Measurements from ENCODE around the gene CDH4.

The CDH4 gene

DNA sequence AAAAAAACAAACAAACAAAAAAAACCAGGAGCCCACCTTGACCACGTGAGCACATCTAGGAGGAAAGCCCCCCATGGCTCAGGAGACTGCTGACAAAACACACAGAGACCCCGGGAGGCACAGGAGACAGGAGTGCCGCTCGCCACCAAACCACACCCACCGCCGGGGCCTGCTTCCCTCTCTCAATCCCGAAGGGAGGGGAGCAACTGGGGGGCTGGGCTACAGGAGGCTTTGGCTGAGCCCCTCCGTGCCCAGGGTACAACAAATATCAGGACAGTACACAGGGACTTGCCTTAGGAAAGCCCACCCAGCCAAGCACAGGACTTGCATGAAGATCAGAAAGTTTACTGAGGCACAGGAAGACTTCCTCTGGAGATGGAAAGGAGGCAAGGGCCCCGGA is 711.1 kb downstream of the CDH4 start:
- Histone ChIP-seq H3K27ac (ENCODE audit: low read depth, low read length) (no peak overlapping the region), H4K91ac (ENCODE audit: low read depth, low read length) (no peak overlapping the region), H3K14ac (ENCODE audit: low read length) (no peak overlapping the region), H3K4ac (ENCODE audit: low read depth, low read length) (no peak overlapping the region), H3K27me3 (ENCODE audit: insufficient read depth, low read length) (no peaks in the 10 kb centered on the region), H2BK5ac (ENCODE audit: low read depth, low read length, poor library complexity) (no peak overlapping the region), H3K9ac (ENCODE audit: low read length) (no peak overlapping the region), H3K18ac (ENCODE audit: low read length) (no peak overlapping the region), H3K79me1 (ENCODE audit: low read length) (no peaks in the 10 kb centered on the region), H4K8ac (ENCODE audit: low read depth, low read length) (no peak overlapping the region), H2AFZ (ENCODE audit: insufficient read depth, low read length, poor library complexity) (no peak overlapping the region), H4K12ac (ENCODE audit: low read depth, low read length) (no peak overlapping the region), H3K9me3 (ENCODE audit: insufficient read depth, low read depth, low read length) (peaks cover 2% of the 10 kb centered on the region), H3K4me2 (ENCODE audit: low read length) (no peak overlapping the region), H3K79me2 (ENCODE audit: control insufficient read depth, insufficient read depth, low read length, poor library complexity) (no peaks in the 10 kb centered on the region), H2BK12ac (ENCODE audit: low read length) (no peak overlapping the region), H3K4me1 (ENCODE audit: control insufficient read depth in 1 of 2, insufficient read depth in 2 of 2, low read length in 2 of 2) (peaks cover 0 to 1% of the 10 kb centered on the region in 2 experiments), H3K4me3 (ENCODE audit: low read depth, low read length) (no peak overlapping the region), H2BK120ac (ENCODE audit: insufficient read depth, low read length, poor library complexity) (no peak overlapping the region), H2AK5ac (ENCODE audit: low read length) (no peak overlapping the region), H3K36me3 (ENCODE audit: control insufficient read depth in 1 of 2, insufficient read depth in 2 of 2, low read length in 2 of 2) (no peaks in the 10 kb centered on the region), H3K23ac (ENCODE audit: low read length) (no peak overlapping the region)
- no peak for DNase-seq
- WGBS (ENCODE audit: extremely low coverage, insufficient coverage, insufficient read length) = no CpG with 5 or more reads among the region's 9 CpGs

DNA sequence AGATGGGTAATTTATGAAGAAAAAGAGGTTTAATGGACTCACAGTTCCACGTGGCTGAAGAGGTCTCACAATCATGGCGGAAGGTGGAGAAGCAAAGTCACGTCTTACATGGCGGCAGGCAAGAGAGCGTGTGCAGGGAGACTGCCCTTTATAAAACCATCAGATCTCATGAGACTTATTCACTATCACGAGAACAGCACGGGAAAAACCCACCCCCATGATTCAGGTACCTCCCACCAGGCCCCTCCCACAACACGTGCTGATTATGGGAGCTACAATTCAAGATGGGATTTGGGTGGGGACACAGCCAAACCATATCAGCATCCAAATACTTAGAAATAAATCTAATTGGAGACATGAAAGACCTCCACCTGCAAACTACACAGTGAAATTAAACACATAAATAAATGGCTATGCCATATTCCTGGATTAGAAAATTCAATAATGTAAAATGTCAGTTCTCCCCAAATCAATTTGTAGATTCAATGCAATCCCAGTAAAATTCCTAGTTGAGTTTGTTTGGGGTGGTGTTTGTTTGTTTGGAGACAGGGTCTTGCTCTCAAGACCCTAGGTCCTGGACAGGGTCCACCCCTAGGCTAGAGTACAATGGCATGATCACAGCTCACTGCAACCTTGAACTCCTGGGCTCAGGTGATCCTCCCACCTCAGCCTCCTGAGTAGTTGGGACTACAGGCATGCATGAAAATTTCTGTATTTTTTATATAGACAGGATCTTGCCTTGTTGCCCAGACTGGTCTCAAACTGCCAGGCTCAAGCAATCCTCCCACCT is 712.0 kb downstream of the CDH4 start:
- H3K27ac ChIP-seq (ENCODE audit: low read depth, low read length) = no peak overlapping the region
- no peak overlapping the region for H4K12ac ChIP-seq (ENCODE audit: low read depth, low read length)
- H4K91ac ChIP-seq (ENCODE audit: low read depth, low read length) = no peak overlapping the region
- H3K27me3 ChIP-seq (ENCODE audit: insufficient read depth, low read length) = no peaks in the 10 kb centered on the region
- no peak overlapping the region for H2BK12ac ChIP-seq (ENCODE audit: low read length)
- WGBS (ENCODE audit: extremely low coverage, insufficient coverage, insufficient read length) = no CpG with 5 or more reads among the region's 8 CpGs
- H3K36me3 ChIP-seq (ENCODE audit: control insufficient read depth in 1 of 2, insufficient read depth in 2 of 2, low read length in 2 of 2) = no peaks in the 10 kb centered on the region
- no peaks in the 10 kb centered on the region for H3K79me1 ChIP-seq (ENCODE audit: low read length)
- no peak overlapping the region for H3K18ac ChIP-seq (ENCODE audit: low read length)
- H3K9me3 ChIP-seq (ENCODE audit: insufficient read depth, low read depth, low read length) = peaks cover 2% of the 10 kb centered on the region
- no peak overlapping the region for H3K4me2 ChIP-seq (ENCODE audit: low read length)
- H3K4me3 ChIP-seq (ENCODE audit: low read depth, low read length) = no peak overlapping the region
- no peak overlapping the region for H2AFZ ChIP-seq (ENCODE audit: insufficient read depth, low read length, poor library complexity)
- H3K4ac ChIP-seq (ENCODE audit: low read depth, low read length) = no peak overlapping the region
- H3K4me1 ChIP-seq (ENCODE audit: control insufficient read depth in 1 of 2, insufficient read depth in 2 of 2, low read length in 2 of 2) = peaks cover 0 to 1% of the 10 kb centered on the region in 2 experiments
- H2AK5ac ChIP-seq (ENCODE audit: low read length) = no peak overlapping the region
- H2BK120ac ChIP-seq (ENCODE audit: insufficient read depth, low read length, poor library complexity) = no peak overlapping the region
- no peak overlapping the region for H3K9ac ChIP-seq (ENCODE audit: low read length)
- DNase-seq = no peak
- no peak overlapping the region for H4K8ac ChIP-seq (ENCODE audit: low read depth, low read length)
- H3K14ac ChIP-seq (ENCODE audit: low read length) = no peak overlapping the region
- no peaks in the 10 kb centered on the region for H3K79me2 ChIP-seq (ENCODE audit: control insufficient read depth, insufficient read depth, low read length, poor library complexity)
- no peak overlapping the region for H2BK5ac ChIP-seq (ENCODE audit: low read depth, low read length, poor library complexity)
- no peak overlapping the region for H3K23ac ChIP-seq (ENCODE audit: low read length)

DNA sequence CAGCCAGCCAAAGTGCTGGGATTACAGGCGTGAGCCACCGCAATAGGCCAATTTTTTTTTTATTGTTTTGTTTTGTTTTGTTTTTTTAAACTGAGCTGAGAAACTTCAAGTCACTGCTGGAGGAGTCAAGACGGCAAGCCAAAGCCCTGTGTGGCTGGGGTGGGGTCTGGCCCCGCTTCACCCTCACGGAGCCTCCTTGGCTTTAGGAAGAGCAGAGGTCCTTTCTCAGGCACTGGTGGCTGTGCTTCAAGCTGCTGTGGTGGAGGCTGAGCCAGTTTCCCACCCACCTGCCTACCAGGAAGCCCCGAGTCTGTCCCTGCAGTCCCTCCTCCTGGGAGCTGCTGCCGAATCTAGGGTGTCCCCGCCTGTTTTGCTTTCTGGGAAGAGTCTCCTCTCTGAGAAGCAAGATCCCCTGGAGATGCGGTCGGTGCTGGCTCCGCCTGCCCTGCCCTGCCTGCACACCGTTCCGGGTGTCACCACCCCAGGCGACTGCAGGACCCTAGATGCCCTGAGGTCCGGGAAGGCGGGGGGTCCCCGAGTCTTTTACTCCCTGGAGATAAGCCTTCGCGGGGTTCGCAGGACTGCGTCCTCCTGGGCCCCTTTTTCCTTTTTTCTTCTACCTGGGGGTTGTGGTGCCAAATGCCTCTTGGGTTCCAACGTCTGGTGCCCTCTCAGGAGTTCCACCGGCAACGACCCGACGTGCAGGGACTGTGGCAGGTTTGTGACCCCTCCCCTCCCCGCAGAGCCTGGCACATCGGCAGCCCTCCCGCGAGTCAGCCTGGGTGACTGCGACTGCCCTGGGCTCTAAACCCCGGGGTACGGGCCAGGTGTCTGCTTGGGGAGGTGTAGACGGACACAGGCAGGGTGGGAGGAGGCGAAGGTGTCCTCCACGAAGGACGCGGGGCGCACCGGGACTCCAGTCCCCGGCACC is 712.9 kb downstream of the CDH4 start:
- no CpG with 5 or more reads among the region's 41 CpGs for WGBS (ENCODE audit: extremely low coverage, insufficient coverage, insufficient read length)
- peaks cover 2% of the 10 kb centered on the region for H3K9me3 ChIP-seq (ENCODE audit: insufficient read depth, low read depth, low read length)

DNA sequence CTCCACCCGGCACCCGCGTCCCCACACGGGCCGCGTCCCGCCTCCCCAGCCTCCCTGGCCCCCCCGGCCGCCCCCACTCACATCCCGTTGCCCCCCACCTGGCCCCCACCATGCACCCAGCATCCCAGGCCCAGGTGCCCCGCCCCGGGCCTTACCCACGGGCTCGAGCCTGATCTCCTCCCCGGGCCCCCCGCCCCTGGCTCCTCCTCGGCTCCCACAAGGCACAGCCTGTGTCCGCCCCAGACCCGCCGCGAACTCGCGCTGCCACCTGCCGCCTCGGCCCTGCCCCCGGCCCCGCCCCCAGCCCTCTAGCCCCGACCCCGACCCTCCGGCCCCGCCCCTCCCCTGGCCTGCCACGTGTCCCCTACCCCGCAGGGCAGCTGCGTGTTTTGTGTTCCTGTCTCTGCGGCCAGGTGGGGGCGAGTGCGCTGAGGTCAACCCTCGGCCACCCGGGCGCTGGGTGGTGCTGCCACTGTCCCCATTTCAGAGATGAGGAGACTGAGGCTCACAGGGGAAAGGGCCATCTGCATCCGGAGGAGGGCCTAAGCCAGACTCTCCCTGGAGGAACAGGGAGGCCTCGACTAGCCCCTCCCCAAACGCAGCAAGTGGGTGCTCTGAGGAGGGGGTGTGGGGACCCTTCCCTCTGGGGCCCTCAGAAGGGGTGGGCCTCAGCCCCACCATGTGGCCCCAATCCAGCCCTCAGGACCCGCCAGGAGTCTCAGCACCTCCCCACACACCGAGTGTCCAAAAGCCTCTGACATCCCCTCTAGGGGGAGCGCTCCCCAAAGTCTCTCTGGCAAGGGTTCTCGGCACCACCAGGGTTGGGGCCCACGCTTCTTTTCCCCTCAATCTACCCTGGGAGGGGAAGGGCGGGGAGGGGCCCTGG is 713.8 kb downstream of the CDH4 start:
- Histone ChIP-seq H2AK5ac (ENCODE audit: low read length) (no peak overlapping the region), H3K14ac (ENCODE audit: low read length) (no peak overlapping the region)

More for the DNA sequence above, 712.9 kb downstream of the CDH4 start:
- Histone ChIP-seq H3K4me3 (ENCODE audit: low read depth, low read length) (no peak overlapping the region), H3K4me2 (ENCODE audit: low read length) (no peak overlapping the region), H2AK5ac (ENCODE audit: low read length) (no peak overlapping the region), H3K79me2 (ENCODE audit: control insufficient read depth, insufficient read depth, low read length, poor library complexity) (no peaks in the 10 kb centered on the region), H3K14ac (ENCODE audit: low read length) (no peak overlapping the region), H3K18ac (ENCODE audit: low read length) (no peak overlapping the region), H2AFZ (ENCODE audit: insufficient read depth, low read length, poor library complexity) (no peak overlapping the region), H2BK5ac (ENCODE audit: low read depth, low read length, poor library complexity) (no peak overlapping the region), H2BK120ac (ENCODE audit: insufficient read depth, low read length, poor library complexity) (no peak overlapping the region), H4K91ac (ENCODE audit: low read depth, low read length) (no peak overlapping the region), H3K9ac (ENCODE audit: low read length) (no peak overlapping the region), H3K4ac (ENCODE audit: low read depth, low read length) (no peak overlapping the region), H4K8ac (ENCODE audit: low read depth, low read length) (no peak overlapping the region), H3K36me3 (ENCODE audit: control insufficient read depth in 1 of 2, insufficient read depth in 2 of 2, low read length in 2 of 2) (no peaks in the 10 kb centered on the region), H3K27me3 (ENCODE audit: insufficient read depth, low read length) (no peaks in the 10 kb centered on the region), H3K79me1 (ENCODE audit: low read length) (no peaks in the 10 kb centered on the region), H4K12ac (ENCODE audit: low read depth, low read length) (no peak overlapping the region), H3K27ac (ENCODE audit: low read depth, low read length) (no peak overlapping the region), H3K4me1 (ENCODE audit: control insufficient read depth in 1 of 2, insufficient read depth in 2 of 2, low read length in 2 of 2) (peaks cover 0 to 1% of the 10 kb centered on the region in 2 experiments), H3K23ac (ENCODE audit: low read length) (no peak overlapping the region), H2BK12ac (ENCODE audit: low read length) (no peak overlapping the region)
- no peak for DNase-seq

More for the DNA sequence above, 713.8 kb downstream of the CDH4 start:
- H3K9me3 ChIP-seq (ENCODE audit: insufficient read depth, low read depth, low read length) = peaks cover 2% of the 10 kb centered on the region
- no peaks in the 10 kb centered on the region for H3K27me3 ChIP-seq (ENCODE audit: insufficient read depth, low read length)
- no peak overlapping the region for H2AFZ ChIP-seq (ENCODE audit: insufficient read depth, low read length, poor library complexity)
- no peaks in the 10 kb centered on the region for H3K79me1 ChIP-seq (ENCODE audit: low read length)
- no peak overlapping the region for H3K4me2 ChIP-seq (ENCODE audit: low read length)
- no peak overlapping the region for H3K4ac ChIP-seq (ENCODE audit: low read depth, low read length)
- H3K36me3 ChIP-seq (ENCODE audit: control insufficient read depth in 1 of 2, insufficient read depth in 2 of 2, low read length in 2 of 2) = peaks cover 0 to 2% of the 10 kb centered on the region in 2 experiments
- H2BK12ac ChIP-seq (ENCODE audit: low read length) = no peak overlapping the region
- H2BK120ac ChIP-seq (ENCODE audit: insufficient read depth, low read length, poor library complexity) = no peak overlapping the region
- no peak for DNase-seq
- no peak overlapping the region for H4K91ac ChIP-seq (ENCODE audit: low read depth, low read length)
- no peak overlapping the region for H3K23ac ChIP-seq (ENCODE audit: low read length)
- no peaks in the 10 kb centered on the region for H3K79me2 ChIP-seq (ENCODE audit: control insufficient read depth, insufficient read depth, low read length, poor library complexity)
- no peak overlapping the region for H3K27ac ChIP-seq (ENCODE audit: low read depth, low read length)
- H4K12ac ChIP-seq (ENCODE audit: low read depth, low read length) = no peak overlapping the region
- no peak overlapping the region for H2BK5ac ChIP-seq (ENCODE audit: low read depth, low read length, poor library complexity)
- no peak overlapping the region for H4K8ac ChIP-seq (ENCODE audit: low read depth, low read length)
- H3K4me3 ChIP-seq (ENCODE audit: low read depth, low read length) = no peak overlapping the region
- WGBS (ENCODE audit: extremely low coverage, insufficient coverage, insufficient read length) = no CpG with 5 or more reads among the region's 49 CpGs
- H3K4me1 ChIP-seq (ENCODE audit: control insufficient read depth in 1 of 2, insufficient read depth in 2 of 2, low read length in 2 of 2) = peaks cover 0 to 1% of the 10 kb centered on the region in 2 experiments
- H3K18ac ChIP-seq (ENCODE audit: low read length) = no peak overlapping the region
- H3K9ac ChIP-seq (ENCODE audit: low read length) = no peak overlapping the region
